ENCODE data around the gene ADCY9.
"Not testable (repeated sequence)": the region's sequence is repeated elsewhere in the genome, so short reads cannot be mapped to it uniquely, and the experiment has no call there.

ADCY9 gene

DNA sequence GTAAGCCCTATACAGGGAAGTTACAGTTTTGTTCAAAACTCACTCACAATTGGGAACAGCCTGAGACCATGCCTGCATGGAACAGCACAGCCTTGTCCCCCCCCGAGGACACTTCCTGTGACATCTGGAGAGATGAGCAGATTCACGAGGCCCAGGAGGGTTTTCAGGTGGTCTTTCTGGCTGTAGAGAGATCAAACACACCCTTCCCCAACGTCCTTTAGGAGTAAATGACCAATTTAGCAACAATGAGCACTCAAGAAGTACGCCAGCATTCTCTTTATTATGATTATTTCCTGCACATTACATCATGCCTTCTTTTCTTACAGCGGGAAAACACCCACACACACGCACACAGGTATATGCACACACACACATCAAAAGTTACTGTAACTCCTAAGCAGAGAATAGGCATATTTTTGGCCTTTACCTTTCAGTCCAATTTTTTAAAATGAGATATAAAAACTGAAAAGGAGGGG lies 39.0 kb downstream of the ADCY9 start:
- no peak for DNase-seq (ENCODE audit: insufficient read length, low spot score)
- FAIRE-seq: no peak
- TF ChIP-seq TAF1 (IDR thresholded peaks at IDR 0.05; ENCODE audit: low read depth, low read length): no peak
- no peak for TF ChIP-seq PAX5 (IDR thresholded peaks at IDR 0.05; ENCODE audit: insufficient read depth, low read length, severe bottlenecking)
- no peak for TF ChIP-seq POLR2A (IDR thresholded peaks at IDR 0.05; ENCODE audit: low read depth, low read length)

DNA sequence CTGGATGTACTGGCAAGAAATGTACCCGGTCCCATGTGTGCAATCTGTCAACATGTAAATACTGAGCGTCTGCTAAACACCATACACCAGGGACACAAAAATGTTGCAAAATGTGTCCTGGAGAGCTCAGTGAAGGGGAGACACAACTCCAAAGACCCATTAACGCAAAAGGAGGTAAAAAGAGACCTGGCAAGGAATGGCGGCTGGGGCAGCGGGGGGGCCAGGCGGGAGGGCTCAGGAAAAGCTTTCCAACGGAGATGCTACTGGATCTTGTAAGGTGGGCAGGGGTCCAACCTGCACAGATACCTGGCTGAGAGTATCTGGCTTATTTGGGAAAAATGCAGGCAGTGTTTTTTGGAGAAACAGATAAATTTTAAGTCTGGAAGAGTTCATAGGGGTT lies 40.7 kb downstream of the ADCY9 start:
- FAIRE-seq: no peak

DNA sequence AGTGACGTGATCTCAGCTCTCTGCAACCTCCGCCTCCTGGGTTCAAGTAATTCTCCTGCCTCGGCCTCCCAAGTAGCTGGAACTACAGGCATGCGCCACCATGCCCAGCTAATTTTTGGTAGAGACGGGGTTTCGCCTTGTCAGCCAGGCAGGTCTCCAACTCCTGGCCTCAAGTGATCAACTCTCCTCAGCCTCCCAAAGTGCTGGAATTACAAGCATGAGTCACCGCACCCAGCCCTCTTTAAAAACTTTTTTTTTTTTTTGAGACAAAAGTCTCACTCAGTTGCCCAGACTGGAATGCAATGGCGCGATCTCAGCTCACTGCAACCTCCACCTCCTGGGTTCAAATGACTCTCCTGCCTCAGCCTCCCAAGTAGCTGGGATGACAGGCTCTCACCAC lies 43.1 kb downstream of the ADCY9 start:
- DNase-seq (ENCODE audit: insufficient read length, low spot score); FAIRE-seq: not testable (repeated sequence)

More for the DNA sequence above, 40.7 kb downstream of the ADCY9 start:
- DNase-seq (ENCODE audit: insufficient read length, low spot score): no peak
- no peak for TF ChIP-seq TAF1 (IDR thresholded peaks at IDR 0.05; ENCODE audit: low read depth, low read length)

DNA sequence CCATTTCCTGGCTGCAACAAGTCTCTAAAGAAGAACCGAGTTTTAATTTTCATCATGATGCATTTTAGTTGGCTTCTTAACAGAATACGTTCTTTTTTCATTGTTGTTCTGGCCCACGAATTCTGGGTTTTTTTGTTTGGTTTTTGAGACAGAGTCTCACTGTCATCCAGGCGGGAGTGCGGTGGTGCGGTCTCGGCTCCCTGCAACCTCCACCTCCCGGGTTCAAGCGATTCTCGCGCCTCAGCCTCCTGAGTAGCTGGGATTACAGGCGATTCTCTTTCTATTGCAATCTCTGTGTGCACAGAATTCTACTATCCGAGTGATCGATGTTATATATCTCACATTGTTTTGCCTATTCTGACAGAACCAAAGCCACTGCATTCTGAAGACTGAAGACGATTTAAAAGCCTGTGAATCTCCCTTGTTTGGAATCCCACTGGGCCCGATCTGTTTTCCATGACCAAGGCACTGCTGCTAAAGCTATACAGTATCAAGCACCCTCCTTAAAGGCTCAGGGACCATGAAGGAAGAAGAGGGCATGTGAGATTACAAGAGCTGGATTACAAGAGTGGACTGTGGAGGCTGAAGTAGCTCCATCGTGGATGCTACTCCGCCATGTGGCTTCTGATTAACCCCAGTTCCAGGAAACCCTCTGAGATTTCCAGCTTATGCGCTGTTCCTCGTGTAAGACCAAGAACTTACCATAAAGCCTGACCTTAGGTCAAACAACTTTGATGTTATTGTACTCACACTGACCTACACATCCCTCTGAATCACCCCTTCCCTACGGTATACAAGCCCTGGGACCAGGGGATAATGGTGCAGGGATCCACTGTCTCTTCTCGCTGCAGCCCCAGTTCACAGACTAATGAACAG lies 44.3 kb downstream of the ADCY9 start:
- DNase-seq (ENCODE audit: insufficient read length, low spot score): no peak
- TF ChIP-seq POU2F2 (IDR thresholded peaks at IDR 0.05; ENCODE audit: low read depth, low read length) (no peak), PAX5 (IDR thresholded peaks at IDR 0.05; ENCODE audit: insufficient read depth, low read length, severe bottlenecking) (no peak), TAF1 (IDR thresholded peaks at IDR 0.05; ENCODE audit: low read depth, low read length) (no peak)
- no peak for FAIRE-seq

DNA sequence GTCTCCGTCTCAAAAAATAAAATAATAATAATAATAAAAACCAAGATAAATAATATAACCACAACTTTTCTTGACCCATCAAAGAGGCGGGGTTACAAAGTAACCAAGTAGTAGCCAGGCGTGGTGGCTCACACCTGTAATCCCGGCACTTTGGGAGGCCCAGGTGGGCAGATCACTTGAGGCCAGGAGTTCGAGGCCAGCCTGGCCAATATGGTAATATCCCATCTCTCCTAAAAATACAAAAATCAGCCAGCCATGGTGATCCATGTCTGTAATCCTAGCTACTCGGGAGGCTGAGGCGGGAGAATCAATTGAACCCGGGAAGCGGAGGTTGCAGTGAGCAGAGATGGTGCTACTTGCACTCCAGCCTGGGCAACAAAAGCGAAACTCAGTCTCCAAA lies 45.3 kb downstream of the ADCY9 start:
- no peak for FAIRE-seq

DNA sequence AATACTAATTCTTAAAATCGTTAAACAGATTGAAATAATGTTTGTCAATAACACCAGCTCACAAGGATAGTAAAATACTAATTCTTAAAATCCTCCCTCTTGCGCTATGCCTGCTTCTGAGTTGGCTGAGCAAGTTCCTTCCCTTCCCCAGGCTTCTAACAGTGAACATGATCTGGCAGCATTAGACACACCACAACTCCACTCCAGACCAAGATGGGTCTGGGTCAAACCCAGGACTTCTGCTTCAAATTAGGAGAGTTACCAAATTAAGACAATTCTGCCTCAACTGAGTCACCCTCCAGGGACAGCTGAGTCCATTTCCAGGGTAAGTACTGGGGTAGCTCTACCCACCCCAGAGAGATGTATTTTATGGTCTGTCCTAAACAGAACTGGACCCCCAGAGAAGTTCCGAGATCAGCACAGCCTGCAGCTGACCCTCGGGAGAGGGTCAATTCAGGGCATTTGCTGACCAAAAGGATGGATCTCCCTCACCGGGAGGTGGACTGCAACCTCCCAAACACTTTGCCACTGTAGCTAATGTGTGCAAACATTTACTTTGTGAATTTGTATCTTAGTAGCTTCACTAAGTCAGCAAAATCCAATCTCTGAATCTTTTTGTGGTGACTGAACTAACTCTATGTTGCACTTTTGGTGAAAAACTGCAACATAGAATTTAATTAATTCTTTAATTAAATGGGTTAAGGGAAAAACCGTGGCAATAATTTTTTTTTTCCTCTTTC lies 48.8 kb downstream of the ADCY9 start:
- TF ChIP-seq TAF1 (IDR thresholded peaks at IDR 0.05; ENCODE audit: low read depth, low read length) (no peak), PAX5 (IDR thresholded peaks at IDR 0.05; ENCODE audit: insufficient read depth, low read length, severe bottlenecking) (no peak), POLR2A (IDR thresholded peaks at IDR 0.05; ENCODE audit: low read depth, low read length) (no peak), POU2F2 (IDR thresholded peaks at IDR 0.05; ENCODE audit: low read depth, low read length) (no peak), POLR2AphosphoS5 (IDR thresholded peaks at IDR 0.05; ENCODE audit: low read depth, low read length) (no peak), SPI1 (IDR thresholded peaks at IDR 0.05; ENCODE audit: low read depth, low read length) (no peak)
- no peak for FAIRE-seq

More for the DNA sequence above, 45.3 kb downstream of the ADCY9 start:
- DNase-seq (ENCODE audit: insufficient read length, low spot score): no peak
- no peak for TF ChIP-seq POLR2AphosphoS5 (IDR thresholded peaks at IDR 0.05; ENCODE audit: low read depth, low read length)
- TF ChIP-seq POU2F2 (IDR thresholded peaks at IDR 0.05; ENCODE audit: low read depth, low read length): no peak
- no peak for TF ChIP-seq SPI1 (IDR thresholded peaks at IDR 0.05; ENCODE audit: low read depth, low read length)
- TF ChIP-seq TAF1 (IDR thresholded peaks at IDR 0.05; ENCODE audit: low read depth, low read length): no peak
- TF ChIP-seq POLR2A (IDR thresholded peaks at IDR 0.05; ENCODE audit: low read depth, low read length): no peak
- no peak for TF ChIP-seq PAX5 (IDR thresholded peaks at IDR 0.05; ENCODE audit: insufficient read depth, low read length, severe bottlenecking)

DNA sequence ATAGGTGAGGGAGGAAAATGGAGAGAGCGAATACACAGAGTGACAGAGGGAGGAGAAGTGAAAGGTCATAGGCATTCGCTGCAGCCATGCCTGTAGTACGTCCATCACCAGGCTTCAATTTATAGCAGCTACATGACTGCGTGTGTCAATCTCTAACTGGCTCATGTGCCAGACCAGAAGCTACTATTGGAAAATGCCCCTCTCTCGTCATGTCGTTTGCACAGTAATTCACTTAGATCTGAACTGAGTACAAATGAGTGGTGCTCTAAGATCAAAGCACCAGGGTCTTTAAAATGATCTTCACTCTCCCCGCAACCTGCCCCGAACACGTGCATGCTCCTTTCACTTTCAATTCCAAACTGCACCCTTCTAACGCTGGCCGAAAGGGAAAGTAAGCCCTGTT lies 51.3 kb downstream of the ADCY9 start:
- TF ChIP-seq POLR2A (IDR thresholded peaks at IDR 0.05; ENCODE audit: low read depth, low read length): no peak
- no peak for TF ChIP-seq SPI1 (IDR thresholded peaks at IDR 0.05; ENCODE audit: low read depth, low read length)
- no peak for TF ChIP-seq POU2F2 (IDR thresholded peaks at IDR 0.05; ENCODE audit: low read depth, low read length)
- no peak for TF ChIP-seq POLR2AphosphoS5 (IDR thresholded peaks at IDR 0.05; ENCODE audit: low read depth, low read length)
- no peak for TF ChIP-seq TAF1 (IDR thresholded peaks at IDR 0.05; ENCODE audit: low read depth, low read length)
- TF ChIP-seq PAX5 (IDR thresholded peaks at IDR 0.05; ENCODE audit: insufficient read depth, low read length, severe bottlenecking): no peak
- FAIRE-seq (no peak), DNase-seq (ENCODE audit: insufficient read length, low spot score) (no peak)

More for the DNA sequence above, 48.8 kb downstream of the ADCY9 start:
- DNase-seq (ENCODE audit: insufficient read length, low spot score): no peak

DNA sequence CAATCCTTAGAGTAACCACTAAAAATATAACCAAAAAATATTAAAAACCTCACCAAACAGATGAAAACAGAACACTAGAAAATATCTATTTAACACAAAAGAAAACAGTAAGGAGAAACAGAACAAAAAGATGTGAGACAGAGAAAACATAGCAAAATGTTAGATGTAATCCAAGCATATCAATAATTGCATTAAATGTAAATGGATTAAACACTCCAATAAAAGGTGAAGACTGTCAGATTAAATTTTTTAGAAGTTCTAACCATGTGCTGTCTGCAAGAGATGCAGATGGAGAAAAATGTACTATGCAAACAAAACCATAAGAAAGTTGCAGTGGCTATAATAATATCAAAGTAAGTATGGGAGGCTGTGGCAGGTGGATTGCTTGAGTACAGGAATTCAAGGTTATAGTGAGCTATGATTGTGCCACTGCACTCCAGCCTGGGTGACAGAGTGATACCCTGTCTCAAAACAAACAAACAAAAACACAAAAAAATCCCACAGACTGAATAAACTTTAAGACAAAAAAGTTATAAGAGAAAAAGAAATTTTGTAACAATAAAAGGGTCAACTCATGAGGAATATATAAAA lies 53.9 kb downstream of the ADCY9 start:
- TF ChIP-seq TAF1 (IDR thresholded peaks at IDR 0.05; ENCODE audit: low read depth, low read length): no peak
- TF ChIP-seq POLR2A (IDR thresholded peaks at IDR 0.05; ENCODE audit: low read depth, low read length): no peak
- TF ChIP-seq SPI1 (IDR thresholded peaks at IDR 0.05; ENCODE audit: low read depth, low read length): no peak
- no peak for TF ChIP-seq PAX5 (IDR thresholded peaks at IDR 0.05; ENCODE audit: insufficient read depth, low read length, severe bottlenecking)
- TF ChIP-seq POLR2AphosphoS5 (IDR thresholded peaks at IDR 0.05; ENCODE audit: low read depth, low read length): no peak
- TF ChIP-seq POU2F2 (IDR thresholded peaks at IDR 0.05; ENCODE audit: low read depth, low read length): no peak
- DNase-seq (ENCODE audit: insufficient read length, low spot score): no peak
- no peak for FAIRE-seq

DNA sequence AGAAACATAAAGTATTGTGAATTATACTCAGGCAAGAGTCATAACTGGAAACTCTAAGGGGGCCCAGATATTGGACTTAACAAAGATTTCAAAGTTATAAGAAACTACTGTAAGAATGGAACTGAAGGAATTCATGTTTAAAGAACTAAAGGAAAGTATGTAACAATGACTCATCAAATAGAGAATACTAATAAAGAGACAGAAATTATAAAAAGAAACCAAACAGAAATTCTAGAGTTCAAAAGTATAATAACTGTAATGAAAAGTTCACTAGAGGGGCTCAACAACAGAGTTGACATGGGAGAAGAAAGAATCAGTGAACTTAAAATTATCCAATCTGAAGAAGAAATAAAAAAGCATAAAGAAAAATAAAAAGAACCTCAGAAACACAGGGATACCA lies 55.4 kb downstream of the ADCY9 start:
- FAIRE-seq (no peak), DNase-seq (ENCODE audit: insufficient read length, low spot score) (no peak)
- TF ChIP-seq POLR2AphosphoS5 (IDR thresholded peaks at IDR 0.05; ENCODE audit: low read depth, low read length) (no peak), POU2F2 (IDR thresholded peaks at IDR 0.05; ENCODE audit: low read depth, low read length) (no peak), PAX5 (IDR thresholded peaks at IDR 0.05; ENCODE audit: insufficient read depth, low read length, severe bottlenecking) (no peak), TAF1 (IDR thresholded peaks at IDR 0.05; ENCODE audit: low read depth, low read length) (no peak), POLR2A (IDR thresholded peaks at IDR 0.05; ENCODE audit: low read depth, low read length) (no peak), SPI1 (IDR thresholded peaks at IDR 0.05; ENCODE audit: low read depth, low read length) (no peak)

DNA sequence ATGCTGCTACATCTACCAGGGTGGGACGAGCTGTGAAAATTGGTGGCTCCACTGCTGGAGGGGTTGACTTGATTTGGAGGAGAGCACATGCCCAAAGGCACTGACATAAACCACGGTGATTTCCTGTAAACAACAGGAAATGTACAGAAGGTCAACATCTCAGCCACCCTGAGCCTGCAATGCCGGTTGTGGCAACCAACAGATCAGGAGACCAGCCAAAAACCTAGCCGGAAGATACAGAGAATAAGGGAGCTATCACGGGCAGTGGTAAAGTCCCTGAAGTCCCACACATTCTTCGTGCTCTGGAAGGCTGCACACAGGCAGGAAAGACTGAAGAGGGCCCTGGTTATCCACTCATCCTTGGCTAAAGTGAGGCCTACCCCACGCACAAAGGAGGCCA lies 56.2 kb downstream of the ADCY9 start:
- FAIRE-seq (no peak), DNase-seq (ENCODE audit: insufficient read length, low spot score) (no peak)
- TF ChIP-seq POU2F2 (IDR thresholded peaks at IDR 0.05; ENCODE audit: low read depth, low read length) (no peak), SPI1 (IDR thresholded peaks at IDR 0.05; ENCODE audit: low read depth, low read length) (no peak), POLR2A (IDR thresholded peaks at IDR 0.05; ENCODE audit: low read depth, low read length) (no peak), POLR2AphosphoS5 (IDR thresholded peaks at IDR 0.05; ENCODE audit: low read depth, low read length) (no peak), PAX5 (IDR thresholded peaks at IDR 0.05; ENCODE audit: insufficient read depth, low read length, severe bottlenecking) (no peak), TAF1 (IDR thresholded peaks at IDR 0.05; ENCODE audit: low read depth, low read length) (no peak)

All from GM12891 (cell line).